ENCODE measurements around the gene EDC4. TPM values are rescaled to one million over a fixed set of nuclear protein-coding genes. Genes with fewer than 3 reads are reported as not detected.
A peak's percentile ranks its signal among the peaks of the same experiment; 100 is the strongest.

Gene EDC4
- total RNA-seq, 1 donor from 2014 or later: 64.8 TPM

DNA sequence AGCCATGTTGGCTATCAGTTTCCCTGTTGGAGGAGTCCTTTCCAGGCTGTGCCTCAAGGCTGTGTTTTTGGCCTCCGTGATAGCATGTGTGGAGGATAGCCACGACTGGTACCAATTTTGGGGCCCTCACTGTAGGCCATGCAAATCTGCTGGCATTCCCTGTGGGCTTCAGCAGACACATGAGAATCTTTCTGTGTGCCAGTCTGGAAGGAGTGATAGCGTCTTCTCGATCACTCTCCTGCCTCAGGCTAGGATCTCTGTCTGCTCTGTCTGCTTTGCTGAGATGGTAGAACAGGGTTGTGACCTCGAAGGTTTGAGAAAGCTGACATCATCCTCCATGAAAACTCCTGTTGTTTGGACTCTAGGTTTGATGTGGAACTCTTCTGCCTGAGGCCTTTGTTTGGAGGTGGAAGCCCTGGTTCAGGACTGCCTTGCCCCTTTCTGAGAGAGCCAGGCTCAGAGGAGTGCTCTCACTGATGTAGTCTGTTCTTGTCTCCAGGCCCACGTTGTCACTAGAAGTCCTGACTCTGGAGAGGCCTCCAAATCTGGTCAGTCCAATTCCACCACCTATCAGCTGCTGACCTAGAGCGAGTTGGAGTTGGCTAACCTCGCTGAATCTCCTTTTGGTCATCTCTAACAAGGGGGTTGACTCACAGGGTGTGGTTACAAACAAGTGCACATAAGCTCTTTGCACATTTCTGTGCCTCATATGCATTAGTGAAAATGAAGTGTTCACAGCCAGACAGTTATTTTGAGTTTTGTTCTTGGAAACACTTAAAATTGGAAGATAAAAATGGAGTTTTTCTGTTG lies 12.1 kb upstream of the EDC4 start:
- peaks cover 53% of the 10 kb centered on the region for H3K4me1 Mint-ChIP-seq (ENCODE audit: low read depth, unreplicated experiment)
- no peaks in the 10 kb centered on the region for H3K27me3 Mint-ChIP-seq (ENCODE audit: low read depth, unreplicated experiment)
- H3K36me3 Mint-ChIP-seq (ENCODE audit: low read depth, unreplicated experiment): peaks cover 22% of the 10 kb centered on the region
- H2AFZ ChIP-seq (ENCODE audit: low read depth, low read length): no peak overlapping the region
- H3K79me2 ChIP-seq (ENCODE audit: insufficient read depth, low read length): peaks cover 96% of the 10 kb centered on the region
- peaks cover 61% of the 10 kb centered on the region for H3K4me1 ChIP-seq (ENCODE audit: insufficient read depth, low read length)
- peak overlapping the region; percentile 14 for H3K4me2 ChIP-seq (ENCODE audit: low read length)
- FAIRE-seq: no peak
- no peak overlapping the region for H3K4me3 Mint-ChIP-seq (ENCODE audit: unreplicated experiment)
- TF ChIP-seq, protein P1, sequence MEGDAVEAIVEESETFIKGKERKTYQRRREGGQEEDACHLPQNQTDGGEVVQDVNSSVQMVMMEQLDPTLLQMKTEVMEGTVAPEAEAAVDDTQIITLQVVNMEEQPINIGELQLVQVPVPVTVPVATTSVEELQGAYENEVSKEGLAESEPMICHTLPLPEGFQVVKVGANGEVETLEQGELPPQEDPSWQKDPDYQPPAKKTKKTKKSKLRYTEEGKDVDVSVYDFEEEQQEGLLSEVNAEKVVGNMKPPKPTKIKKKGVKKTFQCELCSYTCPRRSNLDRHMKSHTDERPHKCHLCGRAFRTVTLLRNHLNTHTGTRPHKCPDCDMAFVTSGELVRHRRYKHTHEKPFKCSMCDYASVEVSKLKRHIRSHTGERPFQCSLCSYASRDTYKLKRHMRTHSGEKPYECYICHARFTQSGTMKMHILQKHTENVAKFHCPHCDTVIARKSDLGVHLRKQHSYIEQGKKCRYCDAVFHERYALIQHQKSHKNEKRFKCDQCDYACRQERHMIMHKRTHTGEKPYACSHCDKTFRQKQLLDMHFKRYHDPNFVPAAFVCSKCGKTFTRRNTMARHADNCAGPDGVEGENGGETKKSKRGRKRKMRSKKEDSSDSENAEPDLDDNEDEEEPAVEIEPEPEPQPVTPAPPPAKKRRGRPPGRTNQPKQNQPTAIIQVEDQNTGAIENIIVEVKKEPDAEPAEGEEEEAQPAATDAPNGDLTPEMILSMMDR (IDR thresholded peaks at IDR 0.05; ENCODE audit: insufficient read depth, low read depth, low read length): no peak
- no peak for TF ChIP-seq EZH2 (IDR thresholded peaks at IDR 0.05; ENCODE audit: insufficient read depth, low read length)
- H3K4me3 ChIP-seq (ENCODE audit: insufficient read depth, low read depth, low read length): no peak overlapping the region
- peak overlapping the region; percentile 16 for H3K9ac ChIP-seq (ENCODE audit: low read length)
- no peaks in the 10 kb centered on the region for H3K9me3 ChIP-seq (ENCODE audit: insufficient read depth, low read depth, low read length)
- no peaks in the 10 kb centered on the region for H3K27me3 ChIP-seq (ENCODE audit: insufficient read depth, low read length)
- H4K20me1 ChIP-seq (ENCODE audit: insufficient read depth, low read length): peaks cover 94% of the 10 kb centered on the region
- H3K9me3 Mint-ChIP-seq (ENCODE audit: unreplicated experiment): no peaks in the 10 kb centered on the region
- peak overlapping the region; percentile 52 for H3K27ac ChIP-seq (ENCODE audit: low read depth, low read length)
- H3K36me3 ChIP-seq (ENCODE audit: insufficient read depth, low read length): peaks cover 6% of the 10 kb centered on the region
- DNase-seq (ENCODE audit: low read depth): peak; percentile 44
- H3K27ac Mint-ChIP-seq (ENCODE audit: unreplicated experiment): peak overlapping the region; percentile 84

GRCh38 chr16:67861877-67862276 lies 11.0 kb upstream of the EDC4 start:
- Histone ChIP-seq H3K4me2 (ENCODE audit: low read length) (no peak overlapping the region), H3K27ac (ENCODE audit: low read depth, low read length) (peak overlapping the region; percentile 82), H3K79me2 (ENCODE audit: insufficient read depth, low read length) (peaks cover 96% of the 10 kb centered on the region), H3K9ac (ENCODE audit: low read length) (no peak overlapping the region), H3K4me3 (ENCODE audit: insufficient read depth, low read depth, low read length) (no peak overlapping the region), H3K9me3 (ENCODE audit: insufficient read depth, low read depth, low read length) (no peaks in the 10 kb centered on the region), H3K4me1 (ENCODE audit: insufficient read depth, low read length) (peaks cover 58% of the 10 kb centered on the region), H3K36me3 (ENCODE audit: insufficient read depth, low read length) (peaks cover 6% of the 10 kb centered on the region), H3K27me3 (ENCODE audit: insufficient read depth, low read length) (no peaks in the 10 kb centered on the region), H2AFZ (ENCODE audit: low read depth, low read length) (no peak overlapping the region), H4K20me1 (ENCODE audit: insufficient read depth, low read length) (peaks cover 95% of the 10 kb centered on the region)
- peak overlapping the region; percentile 30 for H3K27ac Mint-ChIP-seq (ENCODE audit: unreplicated experiment)
- no peak for FAIRE-seq
- H3K36me3 Mint-ChIP-seq (ENCODE audit: low read depth, unreplicated experiment): peaks cover 22% of the 10 kb centered on the region
- H3K27me3 Mint-ChIP-seq (ENCODE audit: low read depth, unreplicated experiment): no peaks in the 10 kb centered on the region
- peaks cover 50% of the 10 kb centered on the region for H3K4me1 Mint-ChIP-seq (ENCODE audit: low read depth, unreplicated experiment)
- TF ChIP-seq, protein P1 (IDR thresholded peaks at IDR 0.05; ENCODE audit: insufficient read depth, low read depth, low read length): no peak
- no peak for TF ChIP-seq EZH2 (IDR thresholded peaks at IDR 0.05; ENCODE audit: insufficient read depth, low read length)
- DNase-seq (ENCODE audit: low read depth): no peak
- H3K4me3 Mint-ChIP-seq (ENCODE audit: unreplicated experiment): peak overlapping the region; percentile 51
- no peaks in the 10 kb centered on the region for H3K9me3 Mint-ChIP-seq (ENCODE audit: unreplicated experiment)
